Activated T-cell treated with anti-CD3 and anti-CD28 coated beads, Interleukin-2, amount 50 U/mL, for 24 hours (primary cell): ENCODE results near the gene KCNJ10.
A peak's percentile ranks its signal among the peaks of the same experiment; 100 is the strongest.
"Not testable (repeated sequence)": the region's sequence is repeated elsewhere in the genome, so short reads cannot be mapped to it uniquely, and the experiment has no call there.

Experiments
- DNase-seq: peaks from one replicate; pipeline ENCODE4 v3.0.0-alpha.2; 2020
- H3K27ac Mint-ChIP-seq: 2 replicates; pipeline ENCODE4 v1.8.0; 2020; ENCODE audit warnings: mild to moderate bottlenecking, mixed read lengths
- H3K27me3 Mint-ChIP-seq: 2 replicates; pipeline ENCODE4 v1.8.0; 2020; ENCODE audit warnings: mixed read lengths
- H3K36me3 Mint-ChIP-seq: 2 replicates; pipeline ENCODE4 v1.8.0; 2020; ENCODE audit warnings: low read depth, mixed read lengths
- H3K4me1 Mint-ChIP-seq: 2 replicates; pipeline ENCODE4 v1.8.0; 2020; ENCODE audit warnings: low read depth, mixed read lengths
- H3K4me3 Mint-ChIP-seq: 2 replicates; pipeline ENCODE4 v1.8.0; 2020; ENCODE audit warnings: mild to moderate bottlenecking, moderate library complexity, mixed read lengths
- H3K9me3 Mint-ChIP-seq: 2 replicates; pipeline ENCODE4 v1.8.0; 2020; ENCODE audit warnings: mixed read lengths

Gene KCNJ10

DNA sequence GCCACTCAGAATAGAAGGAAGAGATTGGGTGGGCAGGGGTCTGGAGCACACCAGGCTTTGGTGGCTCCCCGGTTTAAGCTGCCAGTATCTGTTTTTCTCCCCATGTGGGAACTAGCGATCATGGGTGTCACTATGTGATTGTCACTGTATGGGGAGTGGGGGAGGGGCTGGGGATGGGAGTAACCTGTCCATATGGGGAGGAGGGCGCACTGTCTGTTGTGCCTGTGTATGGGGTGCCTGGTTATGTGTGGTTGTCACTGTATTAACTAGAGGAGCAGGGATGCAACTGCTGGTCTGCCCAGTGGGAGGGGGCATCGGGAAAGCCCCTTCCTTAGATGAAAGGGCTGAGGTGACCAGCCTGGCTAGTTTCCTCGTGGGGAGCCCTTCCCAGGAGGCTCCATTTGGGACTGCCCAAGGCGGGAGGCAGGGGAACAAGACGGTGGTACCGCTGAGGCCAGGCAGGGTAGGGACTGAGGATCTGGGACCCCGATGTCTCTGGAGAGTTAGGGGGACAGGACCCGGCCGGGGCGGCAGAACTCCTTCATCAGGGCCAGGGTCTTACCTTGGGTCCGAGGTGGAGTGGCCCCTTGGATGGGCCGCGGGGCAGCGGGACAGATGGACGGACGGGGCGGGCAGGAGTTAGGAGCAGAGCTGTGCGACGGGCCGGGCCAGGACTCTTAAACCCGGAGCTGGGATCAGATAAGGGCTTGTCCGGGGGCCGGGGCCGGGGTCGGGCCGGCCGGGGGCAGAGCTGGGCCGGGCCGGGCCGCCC, at the start of gene KCNJ10:
Gene KCNJ10, minus strand, starts transcription at position 701 of the 772 bp plus-strand sequence. CDS start 27,628 bp downstream, outside the sequence.
- DNase-seq = no peak
- H3K4me1 Mint-ChIP-seq = peaks cover 15% of the 10 kb centered on the region
- no peaks in the 10 kb centered on the region for H3K36me3 Mint-ChIP-seq
- H3K27me3 Mint-ChIP-seq = peaks cover 48% of the 10 kb centered on the region
- H3K4me3 Mint-ChIP-seq = peak within 1 kb of the TSS; percentile 81
- H3K9me3 Mint-ChIP-seq = no peaks in the 10 kb centered on the region
- no peak within 1 kb of the TSS for H3K27ac Mint-ChIP-seq

DNA sequence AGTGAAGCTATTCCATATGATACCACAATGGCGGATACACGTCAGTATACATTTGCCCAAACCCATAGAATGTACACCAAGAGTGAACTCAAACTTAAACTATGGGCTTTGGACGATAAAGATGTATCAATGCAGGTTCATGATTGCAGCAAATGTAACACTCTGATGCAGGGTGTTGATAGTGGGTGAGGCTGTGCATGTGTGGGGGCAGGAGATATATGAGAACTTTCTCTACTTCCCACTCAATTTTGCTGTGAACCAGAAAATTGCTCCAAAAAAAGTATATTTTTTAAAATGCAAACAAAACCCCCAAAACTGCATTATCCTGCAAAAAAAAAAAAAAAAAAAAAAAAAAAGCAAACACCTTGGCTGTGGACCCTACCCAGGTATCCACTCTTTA, 49.0 kb upstream of the KCNJ10 start:
- no peak for DNase-seq
- peaks cover 22% of the 10 kb centered on the region for H3K27me3 Mint-ChIP-seq
- H3K4me1 Mint-ChIP-seq = no peaks in the 10 kb centered on the region
- no peaks in the 10 kb centered on the region for H3K36me3 Mint-ChIP-seq
- H3K9me3 Mint-ChIP-seq = no peaks in the 10 kb centered on the region
- no peak overlapping the region for H3K4me3 Mint-ChIP-seq
- H3K27ac Mint-ChIP-seq = no peak overlapping the region

DNA sequence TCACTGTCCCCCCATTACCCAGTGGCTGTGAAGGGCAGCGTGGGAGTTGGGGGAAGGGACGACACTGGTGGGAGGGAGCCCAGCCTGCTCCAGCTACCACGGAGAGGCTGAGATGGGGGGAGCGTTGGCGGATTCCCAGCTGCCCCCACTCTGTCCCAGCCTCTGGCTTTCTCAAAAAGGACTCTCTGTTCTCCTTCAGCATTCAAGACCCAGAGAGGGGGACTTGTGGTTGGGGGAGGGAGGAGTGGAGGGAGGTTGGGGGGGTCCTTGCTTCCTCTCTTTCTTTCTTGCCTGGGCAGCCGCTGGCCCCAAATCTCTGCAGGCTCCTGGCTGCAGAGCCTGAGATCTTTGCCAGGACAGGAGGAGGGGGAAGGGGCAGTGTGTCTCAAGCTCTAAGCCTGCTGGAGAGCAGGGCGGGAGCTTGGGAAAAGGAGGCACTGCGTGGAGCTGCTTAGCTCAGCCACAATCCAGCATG, 47.8 kb upstream of the KCNJ10 start:
- H3K27me3 Mint-ChIP-seq = peaks cover 22% of the 10 kb centered on the region
- H3K36me3 Mint-ChIP-seq = no peaks in the 10 kb centered on the region
- no peak for DNase-seq
- H3K4me3 Mint-ChIP-seq = no peak overlapping the region
- no peak overlapping the region for H3K27ac Mint-ChIP-seq
- H3K4me1 Mint-ChIP-seq = no peaks in the 10 kb centered on the region
- H3K9me3 Mint-ChIP-seq = no peaks in the 10 kb centered on the region

DNA sequence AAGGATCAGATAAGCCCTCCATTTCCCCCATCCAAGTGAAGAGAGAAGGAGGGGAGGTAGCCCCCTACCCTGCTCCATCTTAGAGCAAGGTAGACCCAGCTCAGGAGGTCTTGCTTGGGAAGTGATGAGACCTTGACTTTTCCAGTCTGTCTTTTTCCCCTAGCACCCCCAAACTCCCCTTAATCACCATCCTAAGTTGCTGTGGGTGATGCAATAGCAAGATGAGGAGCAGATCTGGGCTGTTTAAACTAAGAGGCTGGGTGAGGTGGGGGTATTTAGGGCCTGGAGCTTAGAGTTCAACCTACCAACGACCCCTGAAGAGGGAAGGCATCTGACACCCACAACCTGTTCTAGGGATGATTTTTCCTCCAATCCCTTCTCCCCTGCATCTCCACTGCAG, 47.3 kb upstream of the KCNJ10 start:
- no peak overlapping the region for H3K27ac Mint-ChIP-seq
- no peaks in the 10 kb centered on the region for H3K9me3 Mint-ChIP-seq
- H3K27me3 Mint-ChIP-seq = peaks cover 22% of the 10 kb centered on the region
- DNase-seq = no peak
- no peaks in the 10 kb centered on the region for H3K4me1 Mint-ChIP-seq
- H3K36me3 Mint-ChIP-seq = no peaks in the 10 kb centered on the region
- H3K4me3 Mint-ChIP-seq = no peak overlapping the region

DNA sequence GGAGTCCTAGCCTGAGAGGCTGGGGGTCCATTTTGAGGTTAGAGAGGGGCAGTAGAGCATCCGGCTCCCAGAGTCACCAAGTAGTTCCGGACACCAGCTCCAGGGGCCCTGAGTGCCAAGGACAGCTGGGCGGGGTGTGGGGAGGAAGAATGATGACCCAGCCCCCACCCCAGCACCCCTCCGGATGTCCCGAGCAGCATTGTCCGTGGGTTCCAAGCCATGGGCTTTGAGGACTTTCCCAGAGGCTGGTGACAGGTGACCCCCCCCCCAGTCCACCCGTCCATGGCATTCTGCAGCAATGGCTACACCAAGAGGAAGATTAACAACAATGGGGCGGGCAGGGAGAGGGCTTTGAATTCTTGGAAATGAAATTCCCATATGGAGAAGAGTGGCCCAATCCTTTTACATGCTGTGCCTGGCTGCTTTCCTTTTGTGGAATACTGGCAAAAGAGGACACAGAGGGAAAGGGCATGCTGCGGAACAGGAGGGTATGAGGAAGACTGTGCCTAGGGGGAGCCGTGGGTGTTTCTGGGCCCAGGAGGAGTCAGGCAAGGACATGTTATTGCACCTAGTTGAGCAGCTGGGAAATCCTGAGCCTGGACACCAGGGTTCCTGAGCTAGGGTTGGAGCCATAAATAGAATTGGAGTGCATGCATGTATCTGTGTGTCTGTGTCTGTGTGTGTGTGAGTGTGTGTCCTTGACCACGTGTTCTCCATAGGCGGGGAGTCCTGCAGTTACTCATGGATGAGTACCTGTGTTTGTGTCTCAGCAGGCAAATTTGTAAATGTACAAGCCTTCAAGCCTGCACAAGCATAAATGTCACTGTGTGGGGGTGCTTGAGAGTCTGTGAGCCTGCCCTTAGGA, 46.6 kb upstream of the KCNJ10 start:
- no peaks in the 10 kb centered on the region for H3K36me3 Mint-ChIP-seq
- no peaks in the 10 kb centered on the region for H3K4me1 Mint-ChIP-seq
- H3K9me3 Mint-ChIP-seq = no peaks in the 10 kb centered on the region
- no peak overlapping the region for H3K27ac Mint-ChIP-seq
- H3K4me3 Mint-ChIP-seq = no peak overlapping the region
- no peak for DNase-seq
- H3K27me3 Mint-ChIP-seq = peaks cover 22% of the 10 kb centered on the region

DNA sequence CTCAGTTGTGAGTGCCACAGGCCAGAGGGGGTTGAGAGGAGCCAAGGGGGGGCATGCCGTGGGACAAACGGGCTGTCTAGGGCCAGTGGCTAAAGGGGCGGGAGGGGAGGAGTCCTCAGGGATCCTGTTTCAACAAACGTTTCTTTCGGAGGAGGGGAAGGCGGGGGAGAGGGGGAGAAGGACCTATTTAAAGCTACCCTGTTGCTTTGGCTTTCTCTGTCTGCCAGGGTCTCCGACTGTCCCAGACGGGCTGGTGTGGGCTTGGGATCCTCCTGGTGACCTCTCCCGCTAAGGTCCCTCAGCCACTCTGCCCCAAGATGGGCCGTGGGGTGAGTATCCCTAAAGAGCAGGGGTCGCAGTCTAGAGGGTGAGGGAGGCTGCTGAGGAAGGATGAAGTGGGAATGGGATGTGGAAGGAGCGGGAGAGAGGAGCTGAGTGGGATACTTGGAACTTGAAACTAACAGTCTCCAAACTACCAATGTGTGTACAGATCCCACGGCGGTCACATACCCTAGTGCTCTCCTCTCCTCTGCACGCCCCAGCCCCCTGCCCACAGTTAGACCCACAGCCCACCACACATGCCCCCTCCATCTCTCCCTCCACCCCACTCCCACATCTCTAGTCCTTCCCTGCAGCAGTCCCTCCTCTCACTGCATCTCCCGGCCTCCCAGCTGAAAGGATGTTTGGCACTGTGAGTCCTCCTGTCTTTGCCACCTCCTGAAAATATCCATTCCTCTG, 45.8 kb upstream of the KCNJ10 start, which contains the start of gene ATP1A2:
Gene ATP1A2, plus strand, starts transcription at position 215 of the 738 bp plus-strand sequence. Its CDS starts 103 bp downstream, at position 318.
- Mint-ChIP-seq H3K27ac (no peak within 1 kb of the TSS), H3K9me3 (no peaks in the 10 kb centered on the region), H3K36me3 (no peaks in the 10 kb centered on the region), H3K27me3 (peaks cover 22% of the 10 kb centered on the region), H3K4me3 (no peak within 1 kb of the TSS), H3K4me1 (no peaks in the 10 kb centered on the region)
- DNase-seq = no peak

DNA sequence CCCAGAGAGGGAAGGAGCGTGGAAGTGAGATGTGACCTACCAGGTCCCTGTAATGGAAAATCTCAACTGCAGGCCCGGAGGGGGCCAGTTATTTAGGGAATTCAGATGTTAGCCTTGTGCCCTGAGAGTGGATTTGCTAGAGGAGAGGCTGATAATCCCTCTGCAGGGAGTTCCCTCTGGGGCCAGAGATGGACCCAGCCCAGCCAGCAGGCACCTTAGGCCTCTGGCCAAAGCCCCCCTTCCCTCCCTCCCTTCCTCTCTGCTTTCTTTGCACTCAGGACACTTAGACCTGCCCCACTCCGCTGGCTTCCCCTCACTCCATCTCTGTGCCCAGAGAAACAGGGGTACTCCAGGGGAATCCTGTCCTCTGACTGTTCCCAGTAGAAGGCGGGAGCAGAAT, 44.1 kb upstream of the KCNJ10 start:
- Mint-ChIP-seq H3K4me3 (no peak overlapping the region), H3K36me3 (no peaks in the 10 kb centered on the region), H3K27ac (no peak overlapping the region), H3K4me1 (peaks cover under 1% of the 10 kb centered on the region), H3K27me3 (peaks cover 22% of the 10 kb centered on the region), H3K9me3 (no peaks in the 10 kb centered on the region)
- no peak for DNase-seq

DNA sequence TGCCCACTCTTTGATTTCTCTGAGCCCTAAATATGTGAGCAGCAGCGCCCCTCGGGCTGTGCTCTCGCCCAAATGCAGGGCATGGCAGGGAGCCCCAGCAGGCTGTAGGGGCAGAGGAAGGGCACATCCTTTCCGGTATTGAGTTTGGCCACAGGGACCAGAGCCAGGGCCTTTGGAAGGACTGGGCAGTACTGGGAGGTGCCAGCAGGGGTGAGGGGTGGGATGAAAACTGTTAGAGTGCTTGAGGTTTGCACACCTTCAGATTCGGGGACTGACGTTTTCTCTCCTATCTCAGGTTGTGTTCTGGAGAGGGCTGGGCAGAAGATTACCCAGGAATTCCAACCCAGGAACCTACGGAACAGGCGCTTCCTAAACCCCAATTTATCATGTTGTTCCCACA, 43.4 kb upstream of the KCNJ10 start:
- no peak for DNase-seq
- Mint-ChIP-seq H3K4me3 (no peak overlapping the region), H3K9me3 (no peaks in the 10 kb centered on the region), H3K27me3 (peaks cover 22% of the 10 kb centered on the region), H3K4me1 (peaks cover 6% of the 10 kb centered on the region), H3K27ac (no peak overlapping the region), H3K36me3 (no peaks in the 10 kb centered on the region)

DNA sequence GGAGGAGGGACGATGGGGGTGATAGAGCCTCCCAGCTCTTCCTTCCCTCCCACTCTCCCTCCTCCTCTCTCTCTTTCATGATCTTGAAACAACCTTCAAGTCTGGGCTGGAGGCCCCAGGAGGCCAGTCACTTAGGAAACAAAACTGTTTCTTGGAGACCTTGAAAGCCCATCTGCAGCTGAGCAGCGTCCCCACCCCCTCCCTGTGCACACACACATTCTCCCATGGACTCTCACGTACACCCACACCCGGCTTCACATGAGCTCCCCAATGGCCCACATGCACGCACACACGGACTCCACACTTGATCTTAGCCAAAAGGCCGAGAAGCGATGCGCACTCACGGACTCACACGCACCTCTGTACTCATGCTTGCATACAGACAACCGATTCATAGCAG, 42.4 kb upstream of the KCNJ10 start:
- Mint-ChIP-seq H3K36me3 (no peaks in the 10 kb centered on the region), H3K4me3 (no peak overlapping the region), H3K27me3 (peaks cover 15% of the 10 kb centered on the region), H3K4me1 (peaks cover 6% of the 10 kb centered on the region), H3K9me3 (no peaks in the 10 kb centered on the region), H3K27ac (no peak overlapping the region)
- no peak for DNase-seq

DNA sequence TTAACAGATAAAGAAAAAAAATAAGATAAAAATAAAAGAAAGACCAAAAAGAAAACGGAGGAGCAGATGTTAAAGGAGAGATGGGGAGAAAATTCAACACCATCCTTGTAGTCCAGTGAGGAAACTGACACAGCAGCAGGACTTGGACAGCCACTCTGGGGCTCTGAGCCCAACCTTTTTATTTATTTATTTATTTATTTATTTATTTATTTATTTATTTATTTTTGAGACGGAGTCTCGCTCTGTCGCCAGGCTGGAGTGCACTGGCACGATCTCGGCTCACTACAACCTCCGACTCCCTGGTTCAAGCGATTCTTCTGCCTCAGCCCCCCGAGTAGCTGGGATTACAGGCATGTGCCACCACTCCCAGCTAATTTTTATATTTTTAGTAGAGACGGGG, 41.5 kb upstream of the KCNJ10 start:
- not testable (repeated sequence) for H3K36me3 Mint-ChIP-seq, H3K27me3 Mint-ChIP-seq

DNA sequence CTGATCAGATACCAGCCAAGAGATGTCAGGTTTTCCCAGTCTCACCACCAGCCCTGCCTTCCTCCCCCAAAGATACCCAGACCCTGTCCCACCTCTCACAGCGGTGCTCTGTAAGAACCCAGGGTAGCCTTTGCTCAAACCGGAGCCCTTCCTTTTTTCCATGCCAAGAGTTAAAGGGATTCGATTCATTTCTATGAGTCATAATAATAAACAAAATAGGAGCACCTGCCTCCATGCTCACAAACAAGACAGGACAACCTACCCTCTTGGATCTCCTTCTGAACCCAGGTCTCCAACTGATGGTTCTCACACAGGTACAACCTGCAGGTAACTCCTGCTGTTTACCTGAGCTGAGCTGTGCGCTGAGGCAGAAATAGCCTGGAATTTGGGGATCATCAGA, 39.7 kb upstream of the KCNJ10 start:
- DNase-seq = no peak
- Mint-ChIP-seq H3K4me3 (no peak overlapping the region), H3K36me3 (no peaks in the 10 kb centered on the region), H3K9me3 (no peaks in the 10 kb centered on the region), H3K27me3 (no peaks in the 10 kb centered on the region), H3K27ac (no peak overlapping the region), H3K4me1 (peaks cover 6% of the 10 kb centered on the region)

More for the DNA sequence above, 41.5 kb upstream of the KCNJ10 start:
- not testable (repeated sequence) for H3K9me3 Mint-ChIP-seq, H3K4me3 Mint-ChIP-seq, H3K27ac Mint-ChIP-seq, H3K4me1 Mint-ChIP-seq, DNase-seq

DNA sequence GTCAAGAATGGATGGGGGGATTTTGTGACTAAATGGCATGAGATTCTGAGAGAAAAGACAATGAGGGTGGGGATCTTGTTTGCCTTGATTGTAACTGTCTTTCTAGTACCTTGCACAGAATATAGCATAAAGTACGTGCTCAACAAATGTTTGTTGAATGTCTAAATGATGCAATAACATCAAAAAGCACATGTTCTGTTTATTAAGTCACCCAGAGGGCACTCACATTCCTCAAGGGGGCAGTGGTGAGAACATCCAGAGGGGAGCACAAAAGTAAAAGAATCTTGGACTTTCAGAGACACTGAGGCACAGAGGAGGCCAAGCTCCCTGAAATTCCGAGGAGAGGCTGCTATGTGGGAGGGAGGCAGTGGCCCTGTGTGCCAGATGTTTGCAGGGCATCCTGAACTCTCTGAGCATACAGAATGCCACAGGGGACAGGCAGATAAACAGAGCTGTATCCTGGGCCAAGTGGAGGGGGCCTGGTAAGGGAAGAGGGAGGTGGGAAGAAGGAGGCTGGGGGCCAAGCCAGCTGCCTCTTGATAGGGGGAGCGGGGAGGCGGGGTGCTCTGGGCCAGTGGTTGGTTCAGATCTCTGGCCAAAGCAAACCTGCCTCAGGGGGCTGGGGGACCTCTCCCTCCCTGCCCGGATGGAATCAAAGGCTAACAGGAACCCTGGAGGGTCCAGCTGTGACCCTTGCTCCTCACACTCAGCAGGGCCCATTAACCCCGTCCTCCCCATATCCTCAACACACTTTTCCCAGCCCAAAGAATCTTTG, 39.1 kb upstream of the KCNJ10 start:
- Mint-ChIP-seq H3K36me3 (no peaks in the 10 kb centered on the region), H3K9me3 (no peaks in the 10 kb centered on the region), H3K4me1 (peaks cover 6% of the 10 kb centered on the region), H3K27ac (peak overlapping the region; percentile 64), H3K4me3 (no peak overlapping the region), H3K27me3 (no peaks in the 10 kb centered on the region)
- peak; percentile 44 for DNase-seq

DNA sequence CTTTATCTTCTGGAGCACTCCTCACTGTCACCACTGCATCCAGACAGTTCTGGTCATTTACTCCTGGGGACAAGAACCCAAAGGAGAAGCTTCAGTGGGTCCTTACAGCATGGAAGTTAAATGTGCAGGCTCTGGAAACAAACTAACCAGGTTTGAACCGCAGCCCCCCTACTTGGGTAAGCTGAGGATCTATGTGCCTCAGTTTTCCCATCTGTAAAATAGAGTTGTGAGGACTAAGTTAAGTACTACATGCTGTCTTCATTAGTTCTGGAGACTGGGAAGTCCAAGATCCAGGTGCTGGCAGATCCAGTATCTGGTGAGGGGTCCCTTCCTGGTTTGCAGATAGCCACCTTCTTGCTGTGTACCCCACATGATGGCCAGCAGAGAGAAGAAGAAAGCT, 37.6 kb upstream of the KCNJ10 start:
- Mint-ChIP-seq H3K4me1 (peaks cover 13% of the 10 kb centered on the region), H3K27me3 (no peaks in the 10 kb centered on the region), H3K36me3 (no peaks in the 10 kb centered on the region), H3K27ac (no peak overlapping the region), H3K4me3 (no peak overlapping the region), H3K9me3 (no peaks in the 10 kb centered on the region)
- DNase-seq = no peak

DNA sequence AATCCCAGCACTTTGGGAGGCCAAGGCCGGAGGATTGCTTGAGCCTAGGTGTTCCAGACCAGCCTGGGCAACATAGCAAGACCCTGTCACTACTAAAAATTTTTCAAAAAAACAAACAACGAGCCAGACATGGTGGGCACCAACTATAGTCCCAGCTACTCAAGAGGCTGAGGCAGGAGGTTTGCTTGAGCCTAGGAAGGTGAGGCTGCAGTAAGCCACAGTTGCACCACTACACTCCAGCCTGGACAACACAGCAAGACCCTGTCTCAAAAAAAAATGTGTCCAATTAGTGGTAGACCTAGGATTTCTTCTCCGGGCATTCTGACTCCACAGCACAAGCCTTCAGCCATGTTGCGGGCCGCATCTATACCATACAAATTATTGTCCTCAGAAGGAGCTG, 35.2 kb upstream of the KCNJ10 start:
- no peaks in the 10 kb centered on the region for H3K9me3 Mint-ChIP-seq
- peaks cover 33% of the 10 kb centered on the region for H3K4me1 Mint-ChIP-seq
- H3K36me3 Mint-ChIP-seq = no peaks in the 10 kb centered on the region
- H3K4me3 Mint-ChIP-seq = no peak overlapping the region
- H3K27ac Mint-ChIP-seq = no peak overlapping the region
- no peak for DNase-seq
- H3K27me3 Mint-ChIP-seq = no peaks in the 10 kb centered on the region
